Measurements from ENCODE around the gene PARP2.

Gene PARP2

DNA sequence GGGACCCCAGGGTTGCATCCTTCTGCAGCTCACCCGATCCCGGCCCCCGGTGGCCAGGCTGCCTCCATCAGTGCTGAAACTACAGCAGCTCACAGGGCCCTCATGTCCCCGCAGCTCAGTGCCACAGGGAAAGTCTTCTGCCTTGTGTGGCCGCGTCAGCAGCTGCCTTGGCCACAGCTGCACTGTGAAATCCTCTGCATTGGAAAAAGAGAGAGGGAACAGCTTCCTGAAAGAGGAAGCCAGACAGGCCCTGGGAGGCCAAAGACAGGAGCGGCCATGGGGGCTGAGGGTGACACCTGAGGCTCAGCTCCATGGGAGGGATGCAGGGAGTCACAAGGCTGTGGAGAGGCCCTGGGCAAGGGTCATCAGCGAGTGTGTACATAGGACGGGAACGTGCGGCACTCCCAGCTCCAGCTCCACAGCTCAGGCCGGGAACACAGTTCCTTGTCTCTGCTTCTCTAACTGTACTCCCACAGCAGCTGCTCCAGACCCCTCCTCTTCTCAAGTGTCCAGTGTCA is 32.7 kb downstream of the PARP2 start:
- H3K9me3 ChIP-seq (ENCODE audit: low read length): no peaks in the 10 kb centered on the region
- H3F3A ChIP-seq (ENCODE audit: insufficient read depth, low read length): no peaks in the 10 kb centered on the region
- H4K20me1 ChIP-seq (ENCODE audit: insufficient read depth, low read length): no peaks in the 10 kb centered on the region
- H3K4me3 ChIP-seq (ENCODE audit: low read depth, low read length, poor library complexity, severe bottlenecking): no peak overlapping the region
- TF ChIP-seq, protein P1, sequence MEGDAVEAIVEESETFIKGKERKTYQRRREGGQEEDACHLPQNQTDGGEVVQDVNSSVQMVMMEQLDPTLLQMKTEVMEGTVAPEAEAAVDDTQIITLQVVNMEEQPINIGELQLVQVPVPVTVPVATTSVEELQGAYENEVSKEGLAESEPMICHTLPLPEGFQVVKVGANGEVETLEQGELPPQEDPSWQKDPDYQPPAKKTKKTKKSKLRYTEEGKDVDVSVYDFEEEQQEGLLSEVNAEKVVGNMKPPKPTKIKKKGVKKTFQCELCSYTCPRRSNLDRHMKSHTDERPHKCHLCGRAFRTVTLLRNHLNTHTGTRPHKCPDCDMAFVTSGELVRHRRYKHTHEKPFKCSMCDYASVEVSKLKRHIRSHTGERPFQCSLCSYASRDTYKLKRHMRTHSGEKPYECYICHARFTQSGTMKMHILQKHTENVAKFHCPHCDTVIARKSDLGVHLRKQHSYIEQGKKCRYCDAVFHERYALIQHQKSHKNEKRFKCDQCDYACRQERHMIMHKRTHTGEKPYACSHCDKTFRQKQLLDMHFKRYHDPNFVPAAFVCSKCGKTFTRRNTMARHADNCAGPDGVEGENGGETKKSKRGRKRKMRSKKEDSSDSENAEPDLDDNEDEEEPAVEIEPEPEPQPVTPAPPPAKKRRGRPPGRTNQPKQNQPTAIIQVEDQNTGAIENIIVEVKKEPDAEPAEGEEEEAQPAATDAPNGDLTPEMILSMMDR (IDR thresholded peaks at IDR 0.05; ENCODE audit: low read length): no peak
- no peak for TF ChIP-seq EZH2 (IDR thresholded peaks at IDR 0.05; ENCODE audit: borderline replicate concordance, low read length)
- H3K9ac ChIP-seq (ENCODE audit: low read length): no peak overlapping the region
- H3K79me2 ChIP-seq (ENCODE audit: insufficient read depth, low read length): no peaks in the 10 kb centered on the region
- no peaks in the 10 kb centered on the region for H3K27me3 ChIP-seq (ENCODE audit: insufficient read depth, low read length)
- no peaks in the 10 kb centered on the region for H3K4me1 ChIP-seq (ENCODE audit: insufficient read depth, low read length, severe bottlenecking)
- no peak overlapping the region for H2AFZ ChIP-seq (ENCODE audit: low read length)
- H3K4me2 ChIP-seq (ENCODE audit: low read length): no peak overlapping the region
- H3K27ac ChIP-seq (ENCODE audit: low read depth, low read length, poor library complexity, severe bottlenecking): no peak overlapping the region
- peaks cover 75% of the 10 kb centered on the region for H3K36me3 ChIP-seq (ENCODE audit: insufficient read depth, low read length)
- no peaks in the 10 kb centered on the region for H3K9me2 ChIP-seq (ENCODE audit: low read depth, low read length)

DNA sequence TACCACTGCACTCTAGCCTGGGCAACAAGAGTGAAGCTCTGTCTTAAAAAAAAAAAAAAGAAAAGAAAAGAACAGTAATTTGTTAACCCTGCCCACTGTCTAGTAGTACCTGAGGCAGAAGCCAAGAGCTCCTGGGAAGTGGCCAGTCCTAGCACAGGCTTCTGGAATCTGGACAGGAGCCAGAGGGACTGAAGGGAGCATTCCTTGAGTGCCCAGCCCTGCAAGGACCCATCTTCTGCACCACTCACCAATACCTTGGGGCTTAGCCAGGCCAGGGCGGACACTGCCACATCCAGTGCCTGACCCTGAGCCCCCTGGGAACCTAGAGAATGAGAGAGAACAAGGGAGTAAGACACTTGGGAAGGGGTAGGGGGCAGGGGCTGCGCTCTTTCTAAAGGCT is 33.7 kb downstream of the PARP2 start:
- Histone ChIP-seq H3K9me2 (ENCODE audit: low read depth, low read length) (no peaks in the 10 kb centered on the region), H3K27ac (ENCODE audit: low read depth, low read length, poor library complexity, severe bottlenecking) (no peak overlapping the region), H3K4me2 (ENCODE audit: low read length) (no peak overlapping the region), H3K36me3 (ENCODE audit: insufficient read depth, low read length) (peaks cover 75% of the 10 kb centered on the region), H3K9ac (ENCODE audit: low read length) (no peak overlapping the region), H3K4me1 (ENCODE audit: insufficient read depth, low read length, severe bottlenecking) (no peaks in the 10 kb centered on the region), H4K20me1 (ENCODE audit: insufficient read depth, low read length) (no peaks in the 10 kb centered on the region), H3K9me3 (ENCODE audit: low read length) (no peaks in the 10 kb centered on the region), H3K79me2 (ENCODE audit: insufficient read depth, low read length) (no peaks in the 10 kb centered on the region), H3K27me3 (ENCODE audit: insufficient read depth, low read length) (no peaks in the 10 kb centered on the region), H2AFZ (ENCODE audit: low read length) (no peak overlapping the region), H3K4me3 (ENCODE audit: low read depth, low read length, poor library complexity, severe bottlenecking) (no peak overlapping the region), H3F3A (ENCODE audit: insufficient read depth, low read length) (no peaks in the 10 kb centered on the region)
- TF ChIP-seq EZH2 (IDR thresholded peaks at IDR 0.05; ENCODE audit: borderline replicate concordance, low read length): no peak
- TF ChIP-seq, protein P1 (IDR thresholded peaks at IDR 0.05; ENCODE audit: low read length): no peak

DNA sequence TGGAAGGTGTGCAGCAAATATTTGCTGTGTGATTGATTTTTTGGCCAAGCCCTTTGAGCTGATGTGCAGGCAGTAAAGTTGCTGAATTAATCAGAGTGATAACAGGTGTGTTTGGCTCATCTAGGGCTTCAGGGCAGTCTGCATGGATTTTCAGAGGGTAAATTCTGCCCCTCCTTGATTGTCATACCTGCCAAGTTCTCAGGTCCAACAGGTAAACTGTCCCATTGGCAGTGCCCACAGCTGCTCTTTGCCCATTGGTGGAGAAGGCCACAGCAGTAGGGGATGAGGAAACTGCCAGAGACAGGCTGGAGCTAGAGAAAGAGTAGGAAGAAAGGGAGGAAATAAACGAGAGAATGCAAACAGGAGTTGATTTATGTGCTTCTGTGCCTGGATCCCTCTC is 36.3 kb downstream of the PARP2 start:
- Histone ChIP-seq H3K9me3 (ENCODE audit: low read length) (no peaks in the 10 kb centered on the region), H4K20me1 (ENCODE audit: insufficient read depth, low read length) (no peaks in the 10 kb centered on the region), H3K36me3 (ENCODE audit: insufficient read depth, low read length) (peaks cover 76% of the 10 kb centered on the region), H3K9me2 (ENCODE audit: low read depth, low read length) (no peaks in the 10 kb centered on the region), H3F3A (ENCODE audit: insufficient read depth, low read length) (no peaks in the 10 kb centered on the region), H3K9ac (ENCODE audit: low read length) (no peak overlapping the region), H3K27me3 (ENCODE audit: insufficient read depth, low read length) (no peaks in the 10 kb centered on the region), H3K4me3 (ENCODE audit: low read depth, low read length, poor library complexity, severe bottlenecking) (no peak overlapping the region), H3K79me2 (ENCODE audit: insufficient read depth, low read length) (no peaks in the 10 kb centered on the region), H3K4me1 (ENCODE audit: insufficient read depth, low read length, severe bottlenecking) (no peaks in the 10 kb centered on the region), H2AFZ (ENCODE audit: low read length) (no peak overlapping the region), H3K4me2 (ENCODE audit: low read length) (no peak overlapping the region), H3K27ac (ENCODE audit: low read depth, low read length, poor library complexity, severe bottlenecking) (no peak overlapping the region)
- TF ChIP-seq, protein P1 (IDR thresholded peaks at IDR 0.05; ENCODE audit: low read length): no peak
- no peak for TF ChIP-seq EZH2 (IDR thresholded peaks at IDR 0.05; ENCODE audit: borderline replicate concordance, low read length)

All from OCI-LY1 (cell line).